A549 (cell line): Measurements from ENCODE around the gene C4orf51. TPM values are rescaled to one million over a fixed set of nuclear protein-coding genes. Genes with fewer than 3 reads are reported as not detected.

Source experiments
- ATAC-seq, 2 experiments: fragments of 200-7000 bp in 1 of 2; fragments of >200 bp in 1 of 2; cut with Nextera tagmentation in 1 of 2; cut with Tn5 transposase in 1 of 2; 3 replicates each; pipeline versions ENCODE4 v1.8.0 to v1.9.1; 2018 to 2020; ENCODE audit warnings: mild to moderate bottlenecking in 1 of 2, moderate library complexity in 1 of 2
- CTCF ChIA-PET: fragments of 300-600 bp; sonication (Branson Sonifier 250); formaldehyde crosslinking; extraction: SDS; loops from one replicate; lab custom pipeline; 2021; ENCODE audit warnings: antibody characterized with exemption, inconsistent platforms; lab: Yijun Ruan, JAX
- POLR2A ChIA-PET: fragments of 350-600 bp; formaldehyde crosslinking; extraction: SDS; loops from one replicate; lab custom pipeline; 2021; ENCODE audit warnings: antibody characterized with exemption, inconsistent platforms; lab: Yijun Ruan, JAX
- DNase-seq, 2 experiments: peaks; one replicate each; pipeline versions ENCODE4 v3.0.0 to v3.0.0-alpha.2; 2011 to 2016; ENCODE audit warnings: low read depth in 1 of 2, low spot score in 1 of 2
- FAIRE-seq: peaks from 2 replicates; lab custom pipeline; 2011; peaks lifted over from hg19 to GRCh38; lab: Jason Lieb, UNC
- H3K27ac ChIP-seq, 2 experiments: fragments of >200 bp; sonication (Bioruptor Twin); formaldehyde crosslinking; 3 replicates each; pipeline ENCODE4 v1.5.1; 2016 to 2017
- H3K4me1 ChIP-seq: fragments of >200 bp; sonication (Bioruptor Twin); formaldehyde crosslinking; 3 replicates; pipeline ENCODE4 v1.6.1; 2016
- H3K4me2 ChIP-seq: fragments of >200 bp; sonication (Bioruptor Twin); formaldehyde crosslinking; 3 replicates; pipeline ENCODE4 v1.6.1; 2016
- H3K4me3 ChIP-seq: fragments of >200 bp; sonication (Bioruptor Twin); formaldehyde crosslinking; 3 replicates; pipeline ENCODE4 v1.5.1; 2016
- H3K9me3 ChIP-seq: fragments of >200 bp; sonication (Bioruptor Twin); formaldehyde crosslinking; 3 replicates; pipeline ENCODE4 v1.6.1; 2016
- CBX2 ChIP-seq: fragments of 200-600 bp; sonication (generic); IDR thresholded peaks from 2 replicates; pipeline ENCODE4 v1.6.1; 2016; ENCODE audit warnings: low read depth, mild to moderate bottlenecking, borderline replicate concordance
- CBX8 ChIP-seq: fragments of 200-600 bp; sonication (generic); IDR thresholded peaks from 2 replicates; pipeline ENCODE4 v1.6.1; 2016
- CEBPB ChIP-seq, 2 experiments: fragments of >200 bp in 1 of 2; sonication (Bioruptor Twin) in 1 of 2; formaldehyde crosslinking in 1 of 2; IDR thresholded peaks; 2 replicates each; pipeline ENCODE4 v1.6.1; 2012 to 2016
- CHD4 ChIP-seq: fragments of 200-600 bp; sonication (generic); IDR thresholded peaks from 2 replicates; pipeline ENCODE4 v1.6.1; 2016; ENCODE audit warnings: antibody characterized with exemption, mild to moderate bottlenecking, borderline replicate concordance
- EHMT2 ChIP-seq: fragments of 200-600 bp; sonication (generic); IDR thresholded peaks from 2 replicates; pipeline ENCODE4 v1.6.1; 2016; ENCODE audit warnings: antibody characterized with exemption, low read depth, mild to moderate bottlenecking, moderate library complexity
- ESRRA ChIP-seq: fragments of 150-350 bp; IDR thresholded peaks from 2 replicates; pipeline ENCODE4 v1.6.1; 2014; ENCODE audit warnings: mild to moderate bottlenecking, low read length, borderline replicate concordance
- FOSL2 ChIP-seq, 2 experiments: fragments of 450-650 bp in 1 of 2; fragments of >200 bp in 1 of 2; sonication (Bioruptor Twin) in 1 of 2; formaldehyde crosslinking; IDR thresholded peaks; 2 replicates each; pipeline versions ENCODE4 v1.5.0 to v1.6.1; 2016 to 2020; ENCODE audit warnings: mild to moderate bottlenecking in 1 of 2, moderate library complexity in 1 of 2
- HEYL ChIP-seq: fragments of 250-450 bp; sonication (Bioruptor Pico); IDR thresholded peaks from 2 replicates; pipeline ENCODE4 v1.8.0; 2021; ENCODE audit warnings: mild to moderate bottlenecking, moderate library complexity
- HOXA7 ChIP-seq: fragments of 250-450 bp; sonication (Bioruptor Pico); IDR thresholded peaks from 2 replicates; pipeline ENCODE4 v1.5.0; 2020; ENCODE audit warnings: mild to moderate bottlenecking, moderate library complexity
- HOXB13 ChIP-seq: fragments of 250-450 bp; sonication (Bioruptor Pico); IDR thresholded peaks from 2 replicates; pipeline ENCODE4 v1.5.0; 2020; ENCODE audit warnings: low read depth, mild to moderate bottlenecking, moderate library complexity
- JUN ChIP-seq, 2 experiments: fragments of >200 bp; sonication (Bioruptor Twin); formaldehyde crosslinking; IDR thresholded peaks; 2 replicates in 1 of 2; 3 replicates in 1 of 2; pipeline ENCODE4 v1.6.1; 2016 to 2017
- JUNB ChIP-seq: fragments of >200 bp; sonication (Bioruptor Twin); formaldehyde crosslinking; IDR thresholded peaks from 2 replicates; pipeline ENCODE4 v1.6.1; 2016
- KDM1A ChIP-seq: fragments of 200-600 bp; sonication (generic); IDR thresholded peaks from 2 replicates; pipeline ENCODE4 v1.6.1; 2016; ENCODE audit warnings: low read depth, mild to moderate bottlenecking
- KDM5A ChIP-seq: fragments of 200-600 bp; sonication (generic); IDR thresholded peaks from 2 replicates; pipeline ENCODE4 v1.6.1; 2016; ENCODE audit warnings: antibody characterized with exemption, mild to moderate bottlenecking
- MAFK ChIP-seq: fragments of 450-650 bp; IDR thresholded peaks from 2 replicates; pipeline ENCODE4 v1.6.1; 2014; ENCODE audit not compliant: partially characterized antibody
- MYC ChIP-seq: IDR thresholded peaks from 2 replicates; pipeline ENCODE4 v1.6.1; 2012; ENCODE audit warnings: mild to moderate bottlenecking, inconsistent platforms, low read length, improper control_type of control experiment, borderline replicate concordance
- NPAS2 ChIP-seq: fragments of 250-450 bp; sonication (Bioruptor Pico); IDR thresholded peaks from 2 replicates; pipeline ENCODE4 v1.8.0; 2022; ENCODE audit warnings: mild to moderate bottlenecking, moderate library complexity, borderline replicate concordance
- NR3C1 ChIP-seq: fragments of >200 bp; sonication (Bioruptor Twin); formaldehyde crosslinking; IDR thresholded peaks from 3 replicates; pipeline ENCODE4 v1.6.1; 2017
- RAD21 ChIP-seq, 2 experiments: fragments of >200 bp in 1 of 2; sonication (Bioruptor Twin) in 1 of 2; formaldehyde crosslinking in 1 of 2; IDR thresholded peaks in 1 of 2; conservative IDR thresholded peaks in 1 of 2; 2 replicates in 1 of 2; 3 replicates in 1 of 2; pipeline ENCODE4 v1.6.1; 2012 to 2018; ENCODE audit warnings: inconsistent platforms in 1 of 2
- RARB ChIP-seq: fragments of 250-450 bp; sonication (Bioruptor Pico); IDR thresholded peaks from 2 replicates; pipeline ENCODE4 v1.8.0; 2021; ENCODE audit warnings: mild to moderate bottlenecking, moderate library complexity
- SMC3 ChIP-seq: fragments of >200 bp; sonication (Bioruptor Twin); formaldehyde crosslinking; IDR thresholded peaks from 3 replicates; pipeline ENCODE4 v1.6.1; 2018; ENCODE audit warnings: inconsistent platforms
- ZC3H11A ChIP-seq: fragments of 450-650 bp; IDR thresholded peaks from 2 replicates; pipeline ENCODE4 v1.6.1; 2014; ENCODE audit warnings: antibody characterized with exemption, mild to moderate bottlenecking
- WGBS: methylation state at CpG from one replicate; pipeline ENCODE4 v1.1.6; 2017; ENCODE audit errors: missing lambda C conversion rate; 5-methylcytosine and 5-hydroxymethylcytosine counted together
- polyA minus RNA-seq: library from RNA; depleted of rRNA, polyadenylated mRNA; stranded (reverse); fragments of >200 nt; gene quantifications from 2 replicates; pipeline ENCODE4 v1.2.3, GENCODE V29; 2011; rRNA and poly(A)+ RNA removed
- polyA plus RNA-seq, 4 experiments: library from polyadenylated mRNA; depleted of rRNA in 3 of 4; stranded (reverse); fragments of >200 nt; fragmentation: RNase III in 1 of 4; extraction: RNeasy Plus Mini Kit Qiagen cat#74134 plus additional on column Dnase treatment in 1 of 4; gene quantifications; 2 replicates in 3 of 4; 3 replicates in 1 of 4; pipeline ENCODE4 v1.2.3, GENCODE V29; 2011 to 2017
- TF ChIP-seq, protein P1 (sequence below): fragments of 250-450 bp; sonication (Bioruptor Pico); IDR thresholded peaks from 2 replicates; pipeline ENCODE4 v1.5.0; 2020; ENCODE audit warnings: low read depth, mild to moderate bottlenecking, moderate library complexity
- TF ChIP-seq, protein P2 (sequence below): fragments of 150-350 bp; IDR thresholded peaks from 2 replicates; pipeline ENCODE4 v1.6.1; 2014; ENCODE audit warnings: low read depth, mild to moderate bottlenecking, low read length
- TF ChIP-seq, protein P3 (sequence below): IDR thresholded peaks from 2 replicates; pipeline ENCODE4 v1.6.1; 2012

C4orf51 gene
- polyA plus RNA-seq (2011; rRNA removed) (not detected in 2 replicates), polyA plus RNA-seq (2017; fragmentation: RNase III; extraction: RNeasy Plus Mini Kit Qiagen cat#74134 plus additional on column Dnase treatment) (not detected in 3 replicates), polyA minus RNA-seq (not detected in 2 replicates)
- polyA plus RNA-seq (2012; cell fraction: cytosol; rRNA removed): not detected in 2 replicates
- polyA plus RNA-seq (2012; cell fraction: nucleus; rRNA removed): not detected in 2 replicates

DNA sequence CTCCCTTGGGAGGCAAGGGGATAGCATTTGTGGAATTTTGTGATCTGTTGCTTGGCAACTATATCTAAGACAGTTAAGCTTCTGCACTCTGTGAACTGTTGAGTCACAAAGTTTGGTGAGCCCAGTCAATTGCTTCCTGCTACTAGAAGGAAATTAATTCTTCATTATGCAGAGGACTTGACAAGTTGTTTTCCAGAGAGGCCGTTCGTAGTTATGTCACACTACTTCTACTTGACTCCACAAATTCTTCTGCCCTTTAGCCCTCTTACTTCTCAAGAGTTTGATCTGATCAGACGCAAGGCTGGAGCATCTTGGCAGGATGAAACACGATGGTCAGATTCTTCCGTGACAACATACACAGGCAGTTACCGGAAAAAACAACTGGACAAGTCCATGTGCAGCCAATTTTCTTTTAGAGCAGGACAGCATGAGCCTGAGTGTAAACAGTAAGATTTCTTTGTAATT, at the start of gene C4orf51:
TSS of gene C4orf51 (plus strand) at position 156 of the 465 bp plus-strand sequence. CDS start at position 214, 58 bp downstream.
- Histone ChIP-seq H3K4me3 (no peak within 1 kb of the TSS), H3K27ac (peak within 1 kb of the TSS; percentile 44 to 56; a peak in 2 of 6 replicates), H3K4me1 (peaks cover 23% of the 10 kb centered on the region; the same call in 2 of the 3 replicates), H3K9me3 (no peaks in the 10 kb centered on the region), H3K4me2 (peak within 1 kb of the TSS; percentile 58)
- no peak for TF ChIP-seq ESRRA
- TF ChIP-seq CEBPB (IDR thresholded peaks at IDR 0.05): no peak
- no peak for TF ChIP-seq HOXA7 (CRISPR knock-in tag)
- TF ChIP-seq, protein P1, sequence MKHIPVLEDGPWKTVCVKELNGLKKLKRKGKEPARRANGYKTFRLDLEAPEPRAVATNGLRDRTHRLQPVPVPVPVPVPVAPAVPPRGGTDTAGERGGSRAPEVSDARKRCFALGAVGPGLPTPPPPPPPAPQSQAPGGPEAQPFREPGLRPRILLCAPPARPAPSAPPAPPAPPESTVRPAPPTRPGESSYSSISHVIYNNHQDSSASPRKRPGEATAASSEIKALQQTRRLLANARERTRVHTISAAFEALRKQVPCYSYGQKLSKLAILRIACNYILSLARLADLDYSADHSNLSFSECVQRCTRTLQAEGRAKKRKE: no peak
- TF ChIP-seq JUN (IDR thresholded peaks at IDR 0.05): no peak
- TF ChIP-seq NPAS2 (CRISPR knock-in tag): no peak
- no peak for TF ChIP-seq JUNB
- no peak for TF ChIP-seq CHD4
- no peak for TF ChIP-seq SMC3
- TF ChIP-seq, protein P2, sequence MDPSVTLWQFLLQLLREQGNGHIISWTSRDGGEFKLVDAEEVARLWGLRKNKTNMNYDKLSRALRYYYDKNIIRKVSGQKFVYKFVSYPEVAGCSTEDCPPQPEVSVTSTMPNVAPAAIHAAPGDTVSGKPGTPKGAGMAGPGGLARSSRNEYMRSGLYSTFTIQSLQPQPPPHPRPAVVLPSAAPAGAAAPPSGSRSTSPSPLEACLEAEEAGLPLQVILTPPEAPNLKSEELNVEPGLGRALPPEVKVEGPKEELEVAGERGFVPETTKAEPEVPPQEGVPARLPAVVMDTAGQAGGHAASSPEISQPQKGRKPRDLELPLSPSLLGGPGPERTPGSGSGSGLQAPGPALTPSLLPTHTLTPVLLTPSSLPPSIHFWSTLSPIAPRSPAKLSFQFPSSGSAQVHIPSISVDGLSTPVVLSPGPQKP: no peak
- TF ChIP-seq, protein P3, sequence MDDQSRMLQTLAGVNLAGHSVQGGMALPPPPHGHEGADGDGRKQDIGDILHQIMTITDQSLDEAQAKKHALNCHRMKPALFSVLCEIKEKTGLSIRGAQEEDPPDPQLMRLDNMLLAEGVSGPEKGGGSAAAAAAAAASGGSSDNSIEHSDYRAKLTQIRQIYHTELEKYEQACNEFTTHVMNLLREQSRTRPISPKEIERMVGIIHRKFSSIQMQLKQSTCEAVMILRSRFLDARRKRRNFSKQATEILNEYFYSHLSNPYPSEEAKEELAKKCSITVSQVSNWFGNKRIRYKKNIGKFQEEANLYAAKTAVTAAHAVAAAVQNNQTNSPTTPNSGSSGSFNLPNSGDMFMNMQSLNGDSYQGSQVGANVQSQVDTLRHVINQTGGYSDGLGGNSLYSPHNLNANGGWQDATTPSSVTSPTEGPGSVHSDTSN: no peak
- no peak for TF ChIP-seq MYC
- no peak for TF ChIP-seq NR3C1
- TF ChIP-seq FOSL2 (IDR thresholded peaks at IDR 0.05): no peak
- no peak for TF ChIP-seq FOSL2 (CRISPR knock-in tag; IDR thresholded peaks at IDR 0.05)
- no peak for TF ChIP-seq MAFK
- TF ChIP-seq KDM5A: no peak
- TF ChIP-seq RARB (CRISPR knock-in tag): no peak
- TF ChIP-seq CBX8: no peak
- no peak for TF ChIP-seq CBX2
- no peak for TF ChIP-seq HEYL (CRISPR knock-in tag)
- peak in 1 of 2 experiments; percentile 31 for DNase-seq
- FAIRE-seq: no peak
- CTCF ChIA-PET: no interaction called here
- POLR2A ChIA-PET: interaction anchor here (1.2 kb wide), 1 partner anchor 53 kb away, joined by 3 read pairs; no protein-coding TSS in a partner anchor
- 49% methylated on average over 6 of the region's 6 CpGs for WGBS
- peak; percentile 68 to 74; a peak in 5 of 6 replicates for ATAC-seq

DNA sequence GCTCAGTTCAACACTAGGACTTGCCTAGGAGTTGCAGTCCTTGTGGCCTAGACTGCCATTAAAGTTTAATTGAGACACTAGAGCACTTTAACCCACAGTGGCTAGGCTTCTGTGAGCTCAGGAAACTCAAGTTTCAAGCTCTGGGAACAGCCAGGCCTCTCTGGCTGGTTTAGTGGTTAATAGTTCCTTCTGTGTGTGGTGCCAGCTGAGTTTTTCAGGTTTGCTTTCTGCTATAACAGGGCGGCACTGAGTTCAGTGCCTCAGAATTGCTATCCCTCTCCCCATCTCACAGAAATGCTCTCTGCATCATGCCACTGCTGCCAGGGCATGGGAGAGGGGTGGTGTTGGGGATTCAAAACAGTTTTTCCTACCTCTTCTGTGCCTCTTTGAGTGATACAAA, 44.8 kb upstream of the C4orf51 start:
- no peak for DNase-seq
- WGBS: 75% methylated on average over 1 of the region's 1 CpG
- Histone ChIP-seq H3K4me2 (no peak overlapping the region), H3K4me1 (no peaks in the 10 kb centered on the region), H3K9me3 (no peaks in the 10 kb centered on the region), H3K27ac (no peak overlapping the region), H3K4me3 (no peak overlapping the region)
- CTCF ChIA-PET: no interaction called here
- FAIRE-seq: no peak
- ATAC-seq: no peak
- POLR2A ChIA-PET: no interaction called here
- no peak for TF ChIP-seq HOXB13
- TF ChIP-seq CEBPB (IDR thresholded peaks at IDR 0.05): no peak
- no peak for TF ChIP-seq KDM5A
- no peak for TF ChIP-seq RARB (CRISPR knock-in tag)
- no peak for TF ChIP-seq MAFK
- no peak for TF ChIP-seq HEYL (CRISPR knock-in tag)
- no peak for TF ChIP-seq ZC3H11A
- no peak for TF ChIP-seq EHMT2
- no peak for TF ChIP-seq RAD21 (conservative IDR thresholded peaks at IDR 0.05 in 1 of 2, IDR thresholded peaks at IDR 0.05 in 1 of 2)
- TF ChIP-seq KDM1A: no peak
